GM06990 (cell line): ENCODE measurements around the gene AAK1.
"Not testable (repeated sequence)": the region's sequence is repeated elsewhere in the genome, so short reads cannot be mapped to it uniquely, and the experiment has no call there.

Experiments
- DNase-seq: peaks from one replicate; pipeline ENCODE4 v3.0.0-alpha.2; 2011; ENCODE audit not compliant: insufficient read length; ENCODE audit errors: extremely low read depth
- H3K27me3 ChIP-seq: replicated peaks from 2 replicates; pipeline ENCODE4 v1.6.0; 2011; ENCODE audit warnings: low read length; ENCODE audit not compliant: control insufficient read depth, insufficient read depth
- H3K36me3 ChIP-seq: 2 replicates; pipeline ENCODE4 v1.5.1; 2011; ENCODE audit warnings: low read length; ENCODE audit not compliant: control insufficient read depth, insufficient read depth
- H3K4me3 ChIP-seq: replicated peaks from 2 replicates; pipeline ENCODE4 v1.5.1; 2011; ENCODE audit warnings: low read depth, mild to moderate bottlenecking, control low read depth, low read length
- CTCF ChIP-seq: IDR thresholded peaks from 2 replicates; pipeline ENCODE4 v1.5.1; 2011; ENCODE audit warnings: low read length, control low read depth, mild to moderate bottlenecking, inconsistent platforms; ENCODE audit not compliant: insufficient read depth, poor library complexity, severe bottlenecking

Gene AAK1

DNA sequence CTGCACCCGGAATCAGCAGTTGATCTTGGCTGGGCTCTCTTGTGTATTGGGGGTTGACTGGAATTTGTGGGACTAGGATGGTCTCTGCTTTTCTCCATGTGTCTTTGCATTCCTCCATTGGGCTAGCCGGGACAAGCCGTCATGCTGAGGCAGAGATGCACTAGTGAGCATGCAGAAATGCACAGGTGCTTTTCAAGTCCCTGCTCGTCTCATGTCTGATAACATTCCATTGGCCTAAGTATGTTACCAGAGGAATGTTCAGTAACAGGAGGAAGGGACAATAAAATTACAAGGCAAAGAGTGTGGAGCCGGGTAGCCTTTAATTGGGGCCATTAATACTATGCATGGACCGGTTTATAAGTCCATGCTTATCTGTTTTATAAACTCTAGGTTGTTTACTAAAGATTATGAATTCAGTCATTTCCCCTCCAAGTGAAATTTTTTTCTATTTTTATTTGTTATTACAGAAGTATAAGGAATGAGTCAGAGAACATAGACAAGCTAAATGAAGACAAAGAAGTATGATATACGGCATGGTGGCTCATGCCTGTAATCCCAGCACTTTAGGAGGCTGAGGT, 24.4 kb upstream of the AAK1 start:
- H3K4me3 ChIP-seq, result no peak overlapping the region
- H3K36me3 ChIP-seq, result no peaks in the 10 kb centered on the region
- no peak for DNase-seq
- no peak for TF ChIP-seq CTCF
- H3K27me3 ChIP-seq, result no peaks in the 10 kb centered on the region

GRCh38 chr2:69665152-69665551, 21.6 kb upstream of the AAK1 start:
- TF ChIP-seq CTCF, result no peak
- DNase-seq, result no peak
- Histone ChIP-seq H3K27me3 (no peaks in the 10 kb centered on the region), H3K4me3 (no peak overlapping the region), H3K36me3 (no peaks in the 10 kb centered on the region)

DNA sequence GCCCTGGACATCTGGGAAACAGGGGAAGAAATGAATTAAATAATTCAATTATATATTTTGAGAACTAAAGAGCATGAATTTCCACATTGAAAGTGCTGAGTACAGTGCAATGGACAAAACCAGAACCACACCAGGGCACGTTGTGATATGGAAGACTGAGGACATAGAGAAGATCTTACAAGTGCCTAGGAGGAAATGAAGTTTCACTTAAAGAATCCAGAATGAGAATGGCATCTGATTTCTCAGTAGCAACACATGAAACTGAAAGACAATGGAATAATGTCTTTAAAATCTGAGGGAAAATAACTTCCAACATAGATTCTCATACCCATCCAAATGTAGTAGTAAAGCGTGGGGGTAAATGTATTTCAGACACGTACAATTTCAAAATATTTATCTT, 20.3 kb upstream of the AAK1 start:
- TF ChIP-seq CTCF, result no peak
- no peak overlapping the region for H3K4me3 ChIP-seq
- no peaks in the 10 kb centered on the region for H3K36me3 ChIP-seq
- H3K27me3 ChIP-seq, result no peaks in the 10 kb centered on the region
- DNase-seq, result no peak

- H3K4me3 ChIP-seq, H3K27me3 ChIP-seq, H3K36me3 ChIP-seq, DNase-seq: not testable (repeated sequence)
Observed at GRCh38 chr2:69662547-69662946, 19.0 kb upstream of the AAK1 start.

DNA sequence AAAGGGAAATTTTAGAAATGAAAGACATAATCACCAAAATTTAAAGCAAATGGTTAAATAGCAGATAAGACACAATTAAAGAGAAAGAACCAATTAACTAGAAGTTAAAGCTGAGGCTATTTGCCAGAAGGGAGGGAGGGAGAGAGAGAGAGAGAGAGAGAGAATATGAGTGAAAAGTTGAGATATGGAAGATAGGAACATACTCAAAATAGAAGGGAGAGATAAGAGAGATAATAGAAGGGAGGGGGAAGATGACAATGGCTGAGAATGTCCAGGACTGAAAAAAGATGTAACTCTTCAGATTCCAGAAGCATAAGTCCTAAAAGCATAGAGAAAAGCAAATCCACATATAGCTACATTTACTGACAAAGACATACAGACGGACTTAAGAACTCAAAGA, 17.1 kb upstream of the AAK1 start:
- DNase-seq, result no peak
- H3K36me3 ChIP-seq, result no peaks in the 10 kb centered on the region
- H3K4me3 ChIP-seq, result no peak overlapping the region
- H3K27me3 ChIP-seq, result no peaks in the 10 kb centered on the region
- no peak for TF ChIP-seq CTCF

DNA sequence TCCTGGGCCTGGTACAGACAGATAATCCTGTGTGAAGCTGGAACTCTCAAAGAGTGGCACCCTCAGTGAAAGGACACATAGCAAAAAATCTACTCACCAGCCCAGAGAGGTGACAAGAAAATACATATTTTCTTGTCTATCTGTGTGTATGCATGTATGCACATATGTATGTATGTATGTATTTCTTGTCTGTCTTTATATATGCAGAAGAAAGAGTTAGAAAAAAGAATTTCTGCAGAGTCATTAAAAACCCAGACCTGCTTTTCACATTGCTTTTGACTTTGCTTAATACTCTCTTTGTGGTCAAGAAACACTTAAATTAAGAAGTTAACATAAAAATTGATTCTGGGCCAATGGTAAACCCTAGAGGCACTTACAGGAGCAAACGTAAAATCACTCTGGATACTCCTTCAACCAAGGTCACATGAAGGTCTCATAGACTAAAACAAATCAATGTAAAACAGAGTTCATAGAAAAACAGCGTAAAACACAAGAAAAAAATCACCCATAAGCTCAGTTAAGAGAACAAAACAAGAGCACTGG, 16.5 kb upstream of the AAK1 start:
- H3K27me3 ChIP-seq, result no peaks in the 10 kb centered on the region
- no peak for TF ChIP-seq CTCF
- no peak overlapping the region for H3K4me3 ChIP-seq
- DNase-seq, result no peak
- no peaks in the 10 kb centered on the region for H3K36me3 ChIP-seq
